ENCODE measurements around the gene KCNQ4. TPM values are rescaled to one million over a fixed set of nuclear protein-coding genes. Genes with fewer than 3 reads are reported as not detected.

KCNQ4 gene
- total RNA-seq, 1 experiment from 2014 or later, result 1.4 TPM

DNA sequence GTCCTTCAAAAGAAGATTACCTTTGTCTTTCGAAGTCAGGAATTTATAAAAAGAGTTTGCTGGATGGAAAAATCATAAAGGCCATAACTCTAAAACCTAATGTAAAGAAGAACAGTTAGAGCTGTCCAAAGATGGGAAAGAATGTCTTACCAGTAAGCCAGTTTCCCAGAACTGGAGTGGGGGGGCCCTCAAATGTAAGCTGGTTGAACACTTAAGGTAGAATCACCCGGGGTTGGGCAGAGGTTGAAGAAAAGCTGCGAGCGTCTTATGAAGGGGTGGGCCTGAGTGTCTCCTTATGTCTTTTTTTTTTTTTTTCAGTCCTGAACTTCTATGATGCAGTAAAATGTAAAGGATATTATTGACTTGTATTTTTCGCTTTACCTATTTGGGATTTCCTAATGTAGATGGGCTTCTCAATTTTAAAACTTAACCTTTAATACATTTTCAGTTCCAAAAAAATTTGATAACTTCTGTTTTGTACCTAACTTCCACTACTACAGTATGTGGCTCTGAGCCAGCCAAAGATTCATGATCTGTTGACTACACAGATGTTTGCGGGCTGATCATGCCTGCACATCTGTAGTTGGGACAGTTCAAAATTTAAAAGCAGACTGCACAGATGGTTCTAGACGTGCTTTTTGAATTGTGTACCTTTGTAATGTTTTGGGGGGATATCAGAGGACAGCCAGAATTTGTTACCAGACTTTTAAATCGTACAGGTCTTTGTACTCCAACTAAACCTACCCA is 48.5 kb upstream of the KCNQ4 start:
- H2BK15ac ChIP-seq (ENCODE audit: low read depth, low read length), result no peak overlapping the region
- no peak overlapping the region for H3K9ac ChIP-seq (ENCODE audit: extremely low read depth, insufficient read length, low read length)
- no peaks in the 10 kb centered on the region for H3K9me3 Mint-ChIP-seq
- H3K23me2 ChIP-seq (ENCODE audit: insufficient read length, low read depth, low read length, poor library complexity, severe bottlenecking), result no peaks in the 10 kb centered on the region
- no peak overlapping the region for H2BK12ac ChIP-seq (ENCODE audit: insufficient read length, low read depth, low read length)
- H3K4me1 Mint-ChIP-seq, result peaks cover 25 to 30% of the 10 kb centered on the region in 2 experiments
- TF ChIP-seq, protein P1, sequence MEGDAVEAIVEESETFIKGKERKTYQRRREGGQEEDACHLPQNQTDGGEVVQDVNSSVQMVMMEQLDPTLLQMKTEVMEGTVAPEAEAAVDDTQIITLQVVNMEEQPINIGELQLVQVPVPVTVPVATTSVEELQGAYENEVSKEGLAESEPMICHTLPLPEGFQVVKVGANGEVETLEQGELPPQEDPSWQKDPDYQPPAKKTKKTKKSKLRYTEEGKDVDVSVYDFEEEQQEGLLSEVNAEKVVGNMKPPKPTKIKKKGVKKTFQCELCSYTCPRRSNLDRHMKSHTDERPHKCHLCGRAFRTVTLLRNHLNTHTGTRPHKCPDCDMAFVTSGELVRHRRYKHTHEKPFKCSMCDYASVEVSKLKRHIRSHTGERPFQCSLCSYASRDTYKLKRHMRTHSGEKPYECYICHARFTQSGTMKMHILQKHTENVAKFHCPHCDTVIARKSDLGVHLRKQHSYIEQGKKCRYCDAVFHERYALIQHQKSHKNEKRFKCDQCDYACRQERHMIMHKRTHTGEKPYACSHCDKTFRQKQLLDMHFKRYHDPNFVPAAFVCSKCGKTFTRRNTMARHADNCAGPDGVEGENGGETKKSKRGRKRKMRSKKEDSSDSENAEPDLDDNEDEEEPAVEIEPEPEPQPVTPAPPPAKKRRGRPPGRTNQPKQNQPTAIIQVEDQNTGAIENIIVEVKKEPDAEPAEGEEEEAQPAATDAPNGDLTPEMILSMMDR (conservative IDR thresholded peaks at IDR 0.05), result no peak
- no peaks in the 10 kb centered on the region for H3K27me3 ChIP-seq (ENCODE audit: insufficient read depth, low read length)
- no peak overlapping the region for H4K8ac ChIP-seq (replicated peaks; ENCODE audit: insufficient read length, low read depth, low read length)
- H2BK5ac ChIP-seq (ENCODE audit: insufficient read length, low read length), result no peak overlapping the region
- no peaks in the 10 kb centered on the region for H4K20me1 ChIP-seq (ENCODE audit: control insufficient read depth, insufficient read depth, insufficient read length)
- no peak overlapping the region for H4K91ac ChIP-seq (ENCODE audit: insufficient read length, low read depth, low read length)
- H3K4ac ChIP-seq (ENCODE audit: low read depth, low read length), result no peak overlapping the region
- H2BK120ac ChIP-seq (ENCODE audit: low read depth, low read length, poor library complexity, severe bottlenecking), result no peak overlapping the region
- no peak overlapping the region for H3K14ac ChIP-seq (ENCODE audit: insufficient read depth, low read length)
- H3K18ac ChIP-seq (ENCODE audit: insufficient read length, low read depth, low read length), result no peak overlapping the region
- H3K4me3 Mint-ChIP-seq, result no peak overlapping the region
- no peak overlapping the region for H4K5ac ChIP-seq (ENCODE audit: insufficient read length, low read depth, low read length)
- H2AFZ ChIP-seq (ENCODE audit: low read length), result no peak overlapping the region
- H3T11ph ChIP-seq (ENCODE audit: low read length), result no peak overlapping the region
- H3K9me3 ChIP-seq (ENCODE audit: control insufficient read depth, low read depth, low read length), result no peaks in the 10 kb centered on the region
- no peaks in the 10 kb centered on the region for H3K79me1 ChIP-seq (ENCODE audit: insufficient read depth, low read depth, low read length, poor library complexity, severe bottlenecking)
- no peak overlapping the region for H2AK5ac ChIP-seq (ENCODE audit: insufficient read length, low read length)
- no CpG with 5 or more reads among the region's 8 CpGs for WGBS (ENCODE audit: extremely low coverage, insufficient read length, low lambda C conversion rate)
- peaks cover 15 to 25% (median 25%) of the 10 kb centered on the region in 3 experiments; a peak in 6 of 7 replicates for H3K36me3 Mint-ChIP-seq (ENCODE audit: insufficient read depth in 1 of 3, low read depth in 3 of 3)
- no peaks in the 10 kb centered on the region for H3K27me3 Mint-ChIP-seq (ENCODE audit: low read depth)
- no peak overlapping the region for H3K27ac ChIP-seq (ENCODE audit: insufficient read length, low read depth, low read length)
- H3K4me1 ChIP-seq (ENCODE audit: insufficient read depth, low read length), result peaks cover 4% of the 10 kb centered on the region; the same call in 1 of the 2 replicates
- H3K23ac ChIP-seq (ENCODE audit: insufficient read length, low read depth, low read length), result no peak overlapping the region
- peaks cover 6% of the 10 kb centered on the region; the same call in 1 of the 2 replicates for H3K79me2 ChIP-seq (ENCODE audit: insufficient read depth, low read length)
- peak overlapping the region in 1 of 3 experiments; percentile 48; a peak in 2 of 7 replicates for H3K27ac Mint-ChIP-seq
- no peak for DNase-seq
- H3K4me2 ChIP-seq (ENCODE audit: insufficient read depth, insufficient read length, low read length), result no peak overlapping the region
- H2BK20ac ChIP-seq (ENCODE audit: low read depth, low read length, poor library complexity, severe bottlenecking), result no peak overlapping the region
- H3K56ac ChIP-seq (ENCODE audit: insufficient read length, low read depth, low read length), result no peak overlapping the region
